Measurements from ENCODE around the gene KBTBD4.

GRCh38 chr11:47569646-47570045 is 9.1 kb downstream of the KBTBD4 start:
- TF ChIP-seq CTCF (IDR thresholded peaks at IDR 0.05) = no peak
- TF ChIP-seq POLR2A (IDR thresholded peaks at IDR 0.05) = no peak

All from right lobe of liver (tissue), 4 donors.